Parathyroid adenoma (tissue), 2 donors: ENCODE measurements around the gene PRKACA.

Experiments
- H2AFZ ChIP-seq: fragments of 300-600 bp; sonication (generic); one replicate; pipeline ENCODE4 v1.7.0; 2017; ENCODE audit warnings: antibody characterized with exemption, mild to moderate bottlenecking
- H3K27ac ChIP-seq: fragments of 300-600 bp; sonication (generic); one replicate; pipeline ENCODE4 v1.7.0; 2017
- H3K27me3 ChIP-seq: fragments of 300-600 bp; sonication (generic); one replicate; pipeline ENCODE4 v1.7.0; 2017; ENCODE audit warnings: low read length; ENCODE audit not compliant: control insufficient read depth, insufficient read depth
- H3K36me3 ChIP-seq: fragments of 300-600 bp; sonication (generic); one replicate; pipeline ENCODE4 v1.7.0; 2017; ENCODE audit warnings: low read length; ENCODE audit not compliant: control insufficient read depth, insufficient read depth
- H3K4me1 ChIP-seq: fragments of 300-600 bp; sonication (generic); one replicate; pipeline ENCODE4 v1.7.0; 2017; ENCODE audit warnings: control low read depth
- H3K4me2 ChIP-seq: fragments of 300-600 bp; sonication (generic); one replicate; pipeline ENCODE4 v1.7.0; 2017; ENCODE audit warnings: low read length
- H3K4me3 ChIP-seq: fragments of 300-600 bp; sonication (generic); one replicate; pipeline ENCODE4 v1.7.0; 2017; ENCODE audit warnings: low read depth, low read length
- H3K79me2 ChIP-seq: fragments of 300-600 bp; sonication (generic); one replicate; pipeline ENCODE4 v1.7.0; 2017; ENCODE audit warnings: control low read depth
- H3K9ac ChIP-seq: fragments of 300-600 bp; sonication (generic); one replicate; pipeline ENCODE4 v1.7.0; 2017; ENCODE audit warnings: mild to moderate bottlenecking
- H3K9me3 ChIP-seq: fragments of 300-600 bp; sonication (generic); one replicate; pipeline ENCODE4 v1.7.0; 2017; ENCODE audit warnings: low read length; ENCODE audit not compliant: control insufficient read depth
- TF ChIP-seq, protein P1 (sequence below): fragments of 300-600 bp; sonication (generic); IDR thresholded peaks from one replicate; pipeline ENCODE4 v1.7.0; 2017; ENCODE audit warnings: antibody characterized with exemption, mild to moderate bottlenecking
- donor health status: primary hyperparathyroidism.

Gene PRKACA

DNA sequence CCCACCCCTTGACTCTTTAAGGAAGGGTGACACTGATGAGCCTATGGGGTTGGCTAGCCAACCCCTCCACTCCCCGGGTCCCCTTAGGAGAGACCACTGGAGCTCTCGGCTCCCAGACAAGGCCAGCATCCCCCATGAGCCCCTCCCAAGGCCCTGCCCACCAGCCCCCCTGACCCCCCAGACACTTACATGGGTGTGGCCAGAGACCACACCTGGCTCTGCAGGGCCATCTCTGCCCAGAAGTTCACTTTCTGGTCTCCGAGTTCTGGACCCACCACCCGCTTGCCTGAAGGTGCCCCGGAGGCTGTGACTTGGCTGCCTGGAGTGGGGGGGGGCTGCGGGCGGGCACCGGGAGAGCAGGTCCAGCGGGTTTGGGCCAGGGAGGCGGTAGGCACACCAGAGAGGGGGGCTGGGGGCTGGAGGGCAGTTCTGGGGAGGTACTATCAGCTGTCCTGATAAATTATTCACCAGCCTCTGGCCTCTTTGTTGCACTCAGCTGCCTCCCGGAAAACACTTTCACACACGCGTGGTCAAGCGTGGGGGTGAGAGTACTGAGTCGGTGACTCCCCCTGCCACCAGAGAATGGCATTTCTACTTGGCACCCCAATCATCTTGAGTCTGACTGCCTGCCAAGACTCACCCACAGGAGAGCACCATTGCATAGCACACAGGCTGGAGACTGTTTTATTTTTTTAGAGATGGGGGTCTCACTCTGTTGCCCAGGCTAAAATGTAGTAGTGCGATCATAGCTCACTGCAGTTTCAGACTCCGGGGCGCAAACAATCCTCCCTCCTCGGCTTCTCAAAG lies 55.6 kb downstream of the PRKACA start, which contains the start of gene PALM3:
TSS of gene PALM3 (minus strand) at position 326 of the 807 bp plus-strand sequence. CDS start at position 230, 96 bp downstream.
- Histone ChIP-seq H3K9me3 (no peaks in the 10 kb centered on the region), H3K36me3 (no peaks in the 10 kb centered on the region), H3K27ac (peak within 1 kb of the TSS; percentile 56), H3K79me2 (no peaks in the 10 kb centered on the region), H3K4me1 (peaks cover 7% of the 10 kb centered on the region), H3K4me2 (peak within 1 kb of the TSS; percentile 72), H3K4me3 (peak within 1 kb of the TSS; percentile 84), H2AFZ (peak within 1 kb of the TSS; percentile 62), H3K27me3 (no peaks in the 10 kb centered on the region), H3K9ac (no peak within 1 kb of the TSS)
- TF ChIP-seq, protein P1, sequence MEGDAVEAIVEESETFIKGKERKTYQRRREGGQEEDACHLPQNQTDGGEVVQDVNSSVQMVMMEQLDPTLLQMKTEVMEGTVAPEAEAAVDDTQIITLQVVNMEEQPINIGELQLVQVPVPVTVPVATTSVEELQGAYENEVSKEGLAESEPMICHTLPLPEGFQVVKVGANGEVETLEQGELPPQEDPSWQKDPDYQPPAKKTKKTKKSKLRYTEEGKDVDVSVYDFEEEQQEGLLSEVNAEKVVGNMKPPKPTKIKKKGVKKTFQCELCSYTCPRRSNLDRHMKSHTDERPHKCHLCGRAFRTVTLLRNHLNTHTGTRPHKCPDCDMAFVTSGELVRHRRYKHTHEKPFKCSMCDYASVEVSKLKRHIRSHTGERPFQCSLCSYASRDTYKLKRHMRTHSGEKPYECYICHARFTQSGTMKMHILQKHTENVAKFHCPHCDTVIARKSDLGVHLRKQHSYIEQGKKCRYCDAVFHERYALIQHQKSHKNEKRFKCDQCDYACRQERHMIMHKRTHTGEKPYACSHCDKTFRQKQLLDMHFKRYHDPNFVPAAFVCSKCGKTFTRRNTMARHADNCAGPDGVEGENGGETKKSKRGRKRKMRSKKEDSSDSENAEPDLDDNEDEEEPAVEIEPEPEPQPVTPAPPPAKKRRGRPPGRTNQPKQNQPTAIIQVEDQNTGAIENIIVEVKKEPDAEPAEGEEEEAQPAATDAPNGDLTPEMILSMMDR, result no peak

DNA sequence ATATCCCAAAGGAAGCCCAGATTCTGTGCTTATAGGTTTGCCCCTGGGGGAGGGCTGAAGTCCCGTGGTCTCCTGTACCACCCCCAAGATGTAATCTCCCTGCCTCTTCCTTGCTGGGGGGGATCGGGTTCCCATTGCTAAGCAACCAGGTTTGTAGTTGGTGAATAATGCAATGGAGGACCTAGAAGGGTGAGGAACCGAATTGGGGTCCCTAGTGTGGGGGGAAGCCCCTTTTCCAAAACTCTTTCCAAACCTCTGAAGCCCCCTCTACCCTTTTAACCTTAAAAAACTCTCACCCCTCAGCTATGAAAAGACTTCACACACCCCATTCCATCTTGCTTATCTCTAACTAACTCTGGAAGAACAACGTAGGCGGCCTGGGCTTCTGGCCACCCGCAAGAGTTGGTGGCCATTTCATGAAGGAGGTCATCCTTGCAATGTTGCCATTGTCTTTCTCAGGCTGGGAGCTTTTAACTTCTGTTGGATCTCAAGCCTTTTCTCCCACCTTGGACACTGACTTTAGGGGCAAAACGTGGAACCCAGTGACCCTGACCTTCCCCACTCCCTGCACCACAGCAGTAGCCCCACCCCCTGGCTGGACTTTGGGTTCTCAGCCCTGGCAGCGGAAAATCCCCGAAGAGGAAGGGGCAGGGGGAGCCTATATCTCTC lies 56.3 kb downstream of the PRKACA start:
- Histone ChIP-seq H3K9me3 (no peaks in the 10 kb centered on the region), H3K4me3 (peak overlapping the region; percentile 84), H3K4me1 (peaks cover 7% of the 10 kb centered on the region), H3K27ac (peak overlapping the region; percentile 56), H2AFZ (peak overlapping the region; percentile 62), H3K27me3 (no peaks in the 10 kb centered on the region), H3K79me2 (no peaks in the 10 kb centered on the region), H3K36me3 (no peaks in the 10 kb centered on the region), H3K9ac (no peak overlapping the region), H3K4me2 (peak overlapping the region; percentile 72)
- TF ChIP-seq, protein P1, result no peak

DNA sequence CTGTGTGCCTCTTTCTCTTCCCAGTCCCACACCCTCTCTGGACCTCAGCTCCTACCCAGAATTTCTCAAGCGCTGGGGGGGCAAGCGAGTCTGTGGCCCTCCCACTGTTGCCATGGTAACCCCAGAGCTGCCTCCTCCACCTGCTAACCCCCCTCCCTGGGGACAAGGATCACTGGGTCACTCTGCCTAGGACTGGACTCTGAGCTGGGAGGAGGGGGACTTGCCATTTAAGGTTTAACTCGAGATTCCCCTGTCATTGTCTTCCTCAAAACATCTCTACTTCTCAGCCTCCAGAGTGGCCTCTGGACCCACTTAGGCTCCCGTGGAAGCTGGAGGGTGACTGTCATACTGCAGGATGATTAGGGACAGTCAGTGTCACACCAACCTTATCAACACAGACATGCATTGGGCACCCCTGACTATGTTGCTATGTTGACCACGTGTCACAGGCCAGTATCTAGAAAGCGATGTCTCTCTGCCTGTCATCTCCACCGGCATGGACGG lies 57.9 kb downstream of the PRKACA start:
- H3K9ac ChIP-seq, result no peak overlapping the region
- H2AFZ ChIP-seq, result no peak overlapping the region
- H3K4me3 ChIP-seq, result peak overlapping the region; percentile 18
- H3K36me3 ChIP-seq, result no peaks in the 10 kb centered on the region
- H3K4me2 ChIP-seq, result peak overlapping the region; percentile 72
- H3K9me3 ChIP-seq, result no peaks in the 10 kb centered on the region
- H3K27me3 ChIP-seq, result no peaks in the 10 kb centered on the region
- TF ChIP-seq, protein P1, result no peak
- no peak overlapping the region for H3K27ac ChIP-seq
- peaks cover 7% of the 10 kb centered on the region for H3K4me1 ChIP-seq
- no peaks in the 10 kb centered on the region for H3K79me2 ChIP-seq

DNA sequence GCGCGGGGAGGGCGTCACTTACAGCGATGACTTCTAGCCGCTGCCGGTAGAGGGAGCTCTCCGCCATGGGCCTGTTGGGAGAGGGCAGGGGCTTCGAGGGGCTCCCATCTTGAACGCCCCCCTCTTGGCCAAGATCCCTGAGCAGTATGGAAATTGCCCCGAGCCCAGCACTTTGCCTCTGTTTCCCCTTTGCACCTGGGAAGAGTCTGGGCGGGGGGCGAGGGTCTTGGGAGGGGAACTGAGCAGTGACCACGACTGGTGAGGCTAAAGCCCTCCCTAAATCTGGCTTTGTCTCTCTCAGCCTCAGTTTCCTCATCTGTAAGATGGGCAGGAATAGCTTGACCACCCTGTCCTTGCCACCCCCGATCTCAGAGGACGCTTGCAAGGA lies 58.5 kb downstream of the PRKACA start:
- H3K79me2 ChIP-seq, result no peaks in the 10 kb centered on the region
- H3K36me3 ChIP-seq, result no peaks in the 10 kb centered on the region
- H3K27me3 ChIP-seq, result no peaks in the 10 kb centered on the region
- H3K4me3 ChIP-seq, result no peak overlapping the region
- TF ChIP-seq, protein P1, result peak; percentile 45
- no peak overlapping the region for H3K27ac ChIP-seq
- H3K9me3 ChIP-seq, result no peaks in the 10 kb centered on the region
- H2AFZ ChIP-seq, result no peak overlapping the region
- H3K9ac ChIP-seq, result no peak overlapping the region
- peaks cover 7% of the 10 kb centered on the region for H3K4me1 ChIP-seq
- H3K4me2 ChIP-seq, result no peak overlapping the region
